HTERT RPE-1 (cell line): ENCODE measurements around the gene WDR47.
"Not testable (repeated sequence)": the region's sequence is repeated elsewhere in the genome, so short reads cannot be mapped to it uniquely, and the experiment has no call there.

Experiments
- in situ Hi-C: fragments of 300-500 bp; cut with MboI; formaldehyde crosslinking; loops from 4 replicates; pipeline ENCODE4 v1.14.3; 2020; ENCODE audit warnings: low sequenced_read_pairs

WDR47 gene

DNA sequence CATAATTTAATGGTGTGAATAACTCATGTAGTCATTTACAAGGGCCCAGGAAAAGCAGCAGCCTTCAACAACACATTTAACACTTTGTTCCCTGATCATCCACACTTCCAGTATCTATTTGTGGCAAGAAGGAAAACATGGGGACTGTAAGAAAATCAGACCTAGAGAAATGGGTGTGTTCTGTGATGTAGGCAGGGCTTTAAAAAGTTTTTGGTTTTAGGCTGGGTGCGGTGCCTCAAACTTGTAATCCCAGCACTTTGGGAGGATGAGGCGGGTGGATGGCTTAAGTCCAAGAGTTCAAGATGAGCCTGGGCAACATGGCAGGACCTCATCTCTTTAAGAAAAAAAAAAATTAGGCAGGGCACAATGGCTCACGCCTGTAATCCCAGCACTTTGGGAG, 14.2 kb upstream of the WDR47 start:
- in situ Hi-C loops, result no loop called here

DNA sequence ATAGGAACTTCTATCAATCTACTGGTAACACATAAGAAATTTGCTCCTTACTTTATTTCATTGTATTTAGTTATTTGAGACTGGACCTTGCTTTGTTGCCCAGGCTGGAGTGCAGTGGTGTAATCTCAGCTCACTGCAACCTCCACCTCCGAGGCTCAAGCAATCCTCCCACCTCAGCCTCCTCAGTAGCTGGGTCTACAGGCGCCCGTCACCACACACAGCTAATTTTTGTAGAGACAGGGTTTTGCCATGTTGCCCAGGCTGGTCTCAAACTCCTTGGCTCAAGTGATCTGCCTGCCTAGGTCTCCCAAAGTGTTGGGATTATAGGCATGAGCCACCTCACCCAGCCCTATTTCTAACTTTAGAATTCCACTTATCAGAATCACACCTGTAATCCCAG, 10.2 kb upstream of the WDR47 start:
- in situ Hi-C loops, result not testable (repeated sequence)

GRCh38 chr1:109050228-109050995, 8.5 kb upstream of the WDR47 start:
- in situ Hi-C loops, result no loop called here

GRCh38 chr1:109048335-109048734, 6.4 kb upstream of the WDR47 start:
- in situ Hi-C loops, result no loop called here

GRCh38 chr1:109047339-109047738, 5.4 kb upstream of the WDR47 start:
- in situ Hi-C loops, result no loop called here

GRCh38 chr1:109046671-109047070, 4.8 kb upstream of the WDR47 start:
- in situ Hi-C loops, result no loop called here

GRCh38 chr1:109045595-109045994, 3.7 kb upstream of the WDR47 start:
- in situ Hi-C loops, result no loop called here

- in situ Hi-C loops, result no loop called here
These were observed 797 bp downstream of the WDR47 start for GRCh38 chr1:109040989-109041620.

GRCh38 chr1:109040627-109040988, 1.3 kb downstream of the WDR47 start:
- in situ Hi-C loops, result no loop called here

DNA sequence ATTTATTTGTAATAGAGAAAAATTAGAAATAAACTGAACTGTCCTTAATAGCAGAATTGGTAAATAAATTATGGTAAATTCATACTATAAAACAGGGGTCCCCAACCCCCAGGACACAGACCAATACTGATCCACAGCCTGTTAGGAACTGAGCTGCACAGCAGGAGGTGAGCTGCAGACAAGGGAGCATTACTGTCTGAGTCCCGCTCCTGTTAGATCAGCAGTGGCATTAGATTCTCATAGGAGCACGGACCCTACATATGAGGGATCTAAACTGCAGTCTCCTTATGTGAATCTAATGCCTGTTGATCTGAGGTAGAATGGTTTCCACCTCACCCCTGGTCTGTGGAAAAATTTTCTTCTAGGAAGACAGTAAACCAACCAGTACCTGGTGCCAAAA, 7.5 kb downstream of the WDR47 start:
- in situ Hi-C loops, result no loop called here

DNA sequence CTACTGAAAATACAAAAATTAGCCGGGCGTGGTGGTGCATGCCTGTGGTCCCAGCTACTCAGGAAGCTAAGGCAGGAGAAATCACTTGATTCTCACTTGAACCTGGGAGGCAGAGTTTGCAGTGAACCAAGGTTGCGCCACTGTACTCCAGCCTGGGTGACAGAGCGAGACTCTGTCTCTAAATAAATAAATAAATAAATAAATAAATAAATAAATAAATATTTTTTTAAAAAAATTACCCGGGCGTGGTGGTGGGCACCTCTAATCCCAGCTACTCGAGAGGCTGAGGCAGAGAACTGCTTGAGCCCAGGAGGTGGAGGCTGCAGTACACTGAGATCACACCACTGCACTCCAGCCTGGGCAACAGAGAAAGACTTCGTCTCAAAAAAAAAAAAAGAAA, 12.4 kb downstream of the WDR47 start:
- in situ Hi-C loops, result not testable (repeated sequence)

DNA sequence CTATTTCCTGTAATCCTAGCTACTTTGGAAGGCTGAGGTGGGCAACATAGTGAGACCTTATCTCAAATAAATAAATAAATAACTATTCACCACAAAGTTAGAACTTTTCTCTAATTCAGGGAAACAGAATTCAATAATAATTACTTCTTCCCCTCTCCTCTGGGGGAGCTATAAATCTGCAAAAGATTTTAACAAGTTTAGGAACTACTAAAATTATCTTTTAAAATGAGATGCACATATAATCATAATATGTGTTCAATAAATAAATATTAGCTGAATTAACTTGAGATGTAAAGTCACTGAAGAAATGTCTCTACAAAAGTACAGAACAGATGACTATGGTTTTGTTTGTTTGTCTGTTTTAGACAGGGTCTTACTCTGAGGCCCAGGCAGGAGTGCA, 14.1 kb downstream of the WDR47 start:
- in situ Hi-C loops, result no loop called here

DNA sequence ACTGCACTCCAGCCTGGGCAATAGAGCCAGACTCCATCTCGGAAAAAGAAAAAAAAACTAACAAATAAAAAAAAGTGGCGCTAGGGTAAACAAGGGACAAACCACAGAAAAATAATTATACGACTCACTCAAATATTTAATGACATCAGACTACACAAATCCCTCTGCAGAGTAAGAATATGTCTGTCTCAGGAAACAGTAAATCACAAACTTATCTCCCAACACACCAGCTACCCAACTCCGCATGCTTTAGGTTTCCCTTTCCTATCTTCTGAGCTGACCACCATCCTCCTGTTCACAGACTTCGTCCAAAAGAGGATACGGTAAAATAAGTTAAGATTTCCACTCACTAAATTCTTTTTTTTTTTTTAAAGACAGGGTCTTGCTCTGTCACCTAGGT, 16.2 kb downstream of the WDR47 start:
- in situ Hi-C loops, result no loop called here

- in situ Hi-C loops, result no loop called here
These were observed 17.3 kb downstream of the WDR47 start for GRCh38 chr1:109024646-109025045.

DNA sequence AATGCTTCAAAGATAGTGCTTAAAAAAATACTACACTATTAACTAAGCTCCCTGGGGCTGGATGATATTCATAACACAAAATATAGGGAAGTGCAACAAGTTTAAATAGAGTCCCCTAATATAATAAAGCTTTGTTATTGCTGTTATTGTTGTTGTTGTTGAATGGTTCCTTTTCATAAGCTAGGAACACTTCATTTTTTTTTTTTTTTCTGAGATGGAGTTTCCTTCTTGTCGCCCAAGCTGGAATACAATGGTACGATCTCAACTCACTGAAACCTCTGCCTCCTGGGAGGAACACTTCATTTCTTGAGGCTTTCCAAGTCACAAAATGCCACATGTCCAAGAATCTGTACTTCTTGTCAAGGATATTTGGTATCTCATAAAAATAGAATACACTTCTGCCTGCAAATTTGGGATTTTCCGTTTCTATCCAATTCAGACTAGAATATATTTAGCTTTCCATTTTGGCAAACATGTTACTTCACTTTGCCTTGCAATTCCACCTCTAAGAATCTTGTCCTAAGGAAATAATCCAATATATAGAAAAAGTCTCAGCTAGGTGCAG, 21.1 kb downstream of the WDR47 start:
- in situ Hi-C loops, result no loop called here

- in situ Hi-C loops, result not testable (repeated sequence)
These were observed 24.2 kb downstream of the WDR47 start for GRCh38 chr1:109017719-109018118.

GRCh38 chr1:109017134-109017533, 24.8 kb downstream of the WDR47 start:
- in situ Hi-C loops, result no loop called here

DNA sequence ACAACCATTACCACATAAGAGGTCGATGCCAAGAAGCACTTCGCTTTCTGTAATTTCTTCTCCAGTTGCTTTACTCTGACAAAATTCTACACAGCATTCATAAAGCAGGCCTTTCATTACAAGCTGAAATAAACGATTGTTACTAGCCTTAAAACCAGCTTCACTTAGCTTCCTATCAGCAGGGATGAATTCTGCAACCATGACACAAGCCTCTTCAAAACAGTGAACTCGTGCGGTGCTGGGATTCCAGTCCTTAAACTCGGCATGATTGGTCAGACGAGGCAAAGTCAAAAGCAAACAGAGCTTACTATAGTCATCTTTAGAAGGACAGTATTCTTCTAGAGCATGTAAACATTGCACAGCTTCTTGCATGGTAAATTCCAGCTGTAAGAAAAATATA, 30.6 kb downstream of the WDR47 start:
- in situ Hi-C loops, result no loop called here

DNA sequence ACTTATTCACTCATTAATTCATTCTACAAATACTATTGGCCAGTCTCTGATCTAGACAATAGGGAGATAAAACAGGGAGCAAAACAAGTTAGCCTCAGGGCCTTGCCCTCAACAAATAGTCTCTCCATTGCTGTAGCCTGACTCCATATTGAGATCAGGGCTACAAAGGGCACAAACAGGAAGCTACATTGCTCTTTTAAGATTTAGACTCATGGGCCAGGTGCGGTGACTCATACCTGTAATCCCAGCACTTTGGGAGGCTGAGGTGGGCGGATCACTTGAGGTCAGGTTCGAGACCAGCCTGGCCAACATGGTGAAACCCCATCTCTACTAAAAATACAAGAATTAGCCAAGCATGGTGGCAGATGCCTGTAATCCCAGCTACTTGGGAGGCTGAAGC, 45.3 kb downstream of the WDR47 start:
- in situ Hi-C loops, result not testable (repeated sequence)

- in situ Hi-C loops, result no loop called here
These were observed 58.8 kb downstream of the WDR47 start for GRCh38 chr1:108983114-108983513.

GRCh38 chr1:108976658-108977057, 65.2 kb downstream of the WDR47 start:
- in situ Hi-C loops, result no loop called here

- in situ Hi-C loops, result no loop called here
These were observed 69.0 kb downstream of the WDR47 start for GRCh38 chr1:108972951-108973350.
